Tibial nerve (tissue), 4 donors: ENCODE measurements around the gene METRN. TPM values are rescaled to one million over a fixed set of nuclear protein-coding genes. Genes with fewer than 3 reads are reported as not detected.

Experiments
- DNase-seq, 2 donors: peaks; one replicate each; pipeline ENCODE4 v3.0.0-alpha.2; 2019; ENCODE audit warnings: low spot score in 2 of 2
- H3K27ac ChIP-seq, 4 donors: fragments of 200-600 bp; sonication (generic) in 3 of 4; one replicate each; pipeline ENCODE4 v1.5.1; 2017 to 2019; ENCODE audit warnings: mild to moderate bottlenecking in 1 of 4
- H3K27me3 ChIP-seq, 2 donors: fragments of 200-600 bp; sonication (generic) in 1 of 2; one replicate each; pipeline versions ENCODE4 v1.5.1 to v1.6.0; 2017 to 2019
- H3K36me3 ChIP-seq, 3 donors: fragments of 200-600 bp; sonication (generic); one replicate each; pipeline ENCODE4 v1.5.1; 2018 to 2019
- H3K4me1 ChIP-seq, 4 donors: fragments of 200-600 bp; sonication (generic) in 3 of 4; one replicate each; pipeline ENCODE4 v1.5.1; 2017 to 2019
- H3K4me3 ChIP-seq, 4 donors: fragments of 200-600 bp; sonication (generic) in 3 of 4; one replicate each; pipeline ENCODE4 v1.5.1; 2017 to 2019; ENCODE audit warnings: mild to moderate bottlenecking in 1 of 4, moderate library complexity in 1 of 4
- H3K9me3 ChIP-seq, 4 donors: fragments of 200-600 bp; sonication (generic) in 3 of 4; one replicate each; pipeline ENCODE4 v1.5.1; 2017 to 2019
- CTCF ChIP-seq, 5 experiments: fragments of 200-600 bp in 3 of 5; fragments of 450-650 bp in 2 of 5; sonication (generic) in 3 of 5; IDR thresholded peaks; one replicate each; pipeline ENCODE4 v1.5.1; 2016 to 2019; ENCODE audit warnings: antibody characterized with exemption in 5 of 5, mild to moderate bottlenecking in 3 of 5, moderate library complexity in 2 of 5
- EP300 ChIP-seq, 2 donors: sonication (generic); formaldehyde crosslinking; IDR thresholded peaks; one replicate each; pipeline ENCODE4 v1.6.1; 2017; ENCODE audit warnings: antibody characterized with exemption in 2 of 2, mild to moderate bottlenecking in 1 of 2
- POLR2A ChIP-seq, 2 donors: fragments of 450-650 bp; IDR thresholded peaks; one replicate each; pipeline ENCODE4 v1.6.1; 2017; ENCODE audit warnings: antibody characterized with exemption in 2 of 2, mild to moderate bottlenecking in 2 of 2, moderate library complexity in 2 of 2
- WGBS, 2 donors: methylation state at CpG; one replicate each; pipeline ENCODE4 v1.1.5; 2018; 5-methylcytosine and 5-hydroxymethylcytosine counted together
- total RNA-seq, 4 donors: library from RNA; depleted of rRNA; stranded (reverse); fragments of >200 nt; gene quantifications; one replicate each; pipeline ENCODE4 v1.1.0, GENCODE V29; 2016

Gene METRN
- total RNA-seq, 4 donors from 2014 or later: 78.8 to 131 (median 108) TPM

- TF ChIP-seq POLR2A (IDR thresholded peaks at IDR 0.05) (no peak), EP300 (IDR thresholded peaks at IDR 0.05) (no peak), CTCF (IDR thresholded peaks at IDR 0.05) (no peak)
- Histone ChIP-seq H3K4me1 (peaks cover 0 to 43% (median 29%) of the 10 kb centered on the region in 4 donors), H3K27ac (peak overlapping the region in 2 of 4 donors; percentile 57 to 71), H3K27me3 (peaks cover 0 to 14% of the 10 kb centered on the region in 2 donors), H3K9me3 (no peaks in the 10 kb centered on the region), H3K36me3 (peaks cover 0 to 15% (median 0%) of the 10 kb centered on the region in 3 donors), H3K4me3 (peak overlapping the region in 1 of 4 donors; percentile 46)
- 12 to 42% methylated on average over 2 to 6 of the region's 9 CpGs for WGBS, 2 donors
- no peak for DNase-seq
These were observed 11.2 kb downstream of the METRN start for GRCh38 chr16:726188-726437.

DNA sequence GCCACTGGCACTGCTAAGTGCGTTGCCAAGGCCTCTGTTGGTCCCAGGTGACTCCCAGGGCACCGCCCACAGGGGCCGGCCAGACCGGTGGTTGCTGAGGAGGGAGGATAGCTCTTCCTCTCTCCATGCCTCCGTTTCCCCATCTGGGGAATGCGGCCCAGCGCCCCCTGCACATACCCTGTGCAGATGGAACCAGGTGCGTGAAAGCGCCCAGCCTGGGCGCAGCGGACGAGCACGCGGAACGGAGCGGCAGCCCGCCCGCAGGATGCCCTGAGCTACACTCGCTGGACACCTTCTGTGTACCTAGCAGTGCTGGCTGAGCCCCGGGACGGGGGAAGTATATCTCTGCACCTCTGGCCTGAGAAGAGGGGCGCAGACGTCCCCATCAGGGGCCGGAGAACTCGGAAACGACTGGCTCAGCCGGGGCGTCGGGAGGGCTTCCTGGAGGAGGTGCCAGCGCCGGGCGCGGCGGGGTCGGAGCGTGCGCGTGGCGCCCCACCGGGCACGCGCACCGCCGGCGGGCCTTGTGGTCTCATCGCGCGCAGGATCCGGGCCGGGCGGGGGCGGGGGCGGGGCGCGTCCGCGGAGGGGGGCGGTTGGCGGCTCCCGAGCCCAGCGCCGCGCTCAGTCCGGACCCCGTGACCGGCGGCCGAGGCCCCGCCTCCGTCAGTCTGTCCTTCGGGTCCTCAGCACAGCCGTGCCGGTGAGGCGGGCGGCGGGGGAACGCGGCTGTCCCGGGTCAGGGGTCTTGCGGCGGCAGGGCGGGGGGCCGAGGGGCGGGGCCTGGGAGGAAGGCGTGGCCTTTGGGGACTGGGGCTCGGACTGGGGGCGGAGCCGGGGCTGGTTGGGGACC lies 11.7 kb downstream of the METRN start, which contains the start of the genes CCDC78 and HAGHL:
Gene CCDC78, minus strand, starts transcription at position 6 of the 853 bp plus-strand sequence. CDS start 76 bp downstream, outside the sequence.
Gene HAGHL, plus strand, starts transcription at position 669 of the 853 bp plus-strand sequence. CDS start 404 bp downstream, outside the sequence.
- Histone ChIP-seq H3K4me1 (peaks cover 0 to 39% (median 27%) of the 10 kb centered on the region in 4 donors), H3K27me3 (peaks cover 0 to 14% of the 10 kb centered on the region in 2 donors), H3K9me3 (no peaks in the 10 kb centered on the region), H3K4me3 (peak within 1 kb of the TSS; percentile 37 to 68 (median 54)), H3K36me3 (peaks cover 0 to 21% (median 0%) of the 10 kb centered on the region in 3 donors), H3K27ac (peak within 1 kb of the TSS in 3 of 4 donors; percentile 60 to 71 (median 68))
- TF ChIP-seq CTCF (IDR thresholded peaks at IDR 0.05) (no peak), EP300 (IDR thresholded peaks at IDR 0.05) (no peak), POLR2A (IDR thresholded peaks at IDR 0.05) (no peak)
- no peak for DNase-seq
- 6 to 7% methylated on average over 9 to 35 of the region's 88 CpGs for WGBS, 2 donors

- TF ChIP-seq POLR2A (IDR thresholded peaks at IDR 0.05): no peak
- TF ChIP-seq EP300 (IDR thresholded peaks at IDR 0.05): no peak
- no peak for TF ChIP-seq CTCF (IDR thresholded peaks at IDR 0.05)
- Histone ChIP-seq H3K4me3 (peak overlapping the region; percentile 37 to 68 (median 54)), H3K4me1 (peaks cover 0 to 31% (median 23%) of the 10 kb centered on the region in 4 donors), H3K27ac (peak overlapping the region in 3 of 4 donors; percentile 60 to 71 (median 68)), H3K9me3 (no peaks in the 10 kb centered on the region), H3K36me3 (peaks cover 0 to 28% (median 0%) of the 10 kb centered on the region in 3 donors), H3K27me3 (peaks cover 0 to 14% of the 10 kb centered on the region in 2 donors)
- WGBS, 2 donors: 0 to 1% methylated on average over 14 to 34 of the region's 61 CpGs
- DNase-seq: no peak
These were observed 12.5 kb downstream of the METRN start for GRCh38 chr16:727291-727977.

GRCh38 chr16:728131-728889 lies 13.4 kb downstream of the METRN start:
- H3K4me1 ChIP-seq: peaks cover 0 to 31% (median 23%) of the 10 kb centered on the region in 4 donors
- peak overlapping the region; percentile 37 to 68 (median 54) for H3K4me3 ChIP-seq
- DNase-seq: no peak
- peaks cover 0 to 14% of the 10 kb centered on the region in 2 donors for H3K27me3 ChIP-seq
- peaks cover 0 to 37% (median 0%) of the 10 kb centered on the region in 3 donors for H3K36me3 ChIP-seq
- TF ChIP-seq POLR2A (IDR thresholded peaks at IDR 0.05) (no peak), CTCF (IDR thresholded peaks at IDR 0.05) (no peak), EP300 (IDR thresholded peaks at IDR 0.05) (peak in 1 of 2 donors; percentile 27)
- WGBS, 2 donors: 0 to 1% methylated on average over 4 to 29 of the region's 80 CpGs
- no peaks in the 10 kb centered on the region for H3K9me3 ChIP-seq
- H3K27ac ChIP-seq: peak overlapping the region in 3 of 4 donors; percentile 60 to 71 (median 68)
